Neural crest cell (in vitro differentiated cells): Measurements from ENCODE around the gene ITIH5. TPM values are rescaled to one million over a fixed set of nuclear protein-coding genes. Genes with fewer than 3 reads are reported as not detected.

Experiments
- DNase-seq: peaks from one replicate; pipeline ENCODE4 v3.0.0; 2021; ENCODE audit warnings: low read depth, mixed read lengths, low spot score
- H3K27ac Mint-ChIP-seq: one replicate; pipeline ENCODE4 v1.8.0; 2021; ENCODE audit warnings: mild to moderate bottlenecking, mixed read lengths; ENCODE audit not compliant: unreplicated experiment
- H3K27me3 Mint-ChIP-seq: 2 replicates; pipeline ENCODE4 v1.8.0; 2021; ENCODE audit warnings: low read depth, mild to moderate bottlenecking, mixed read lengths
- H3K36me3 Mint-ChIP-seq: 2 replicates; pipeline ENCODE4 v1.8.0; 2021; ENCODE audit warnings: low read depth, mild to moderate bottlenecking, mixed read lengths
- H3K4me1 Mint-ChIP-seq: 2 replicates; pipeline ENCODE4 v1.8.0; 2021; ENCODE audit warnings: mixed read lengths
- H3K4me3 Mint-ChIP-seq: one replicate; pipeline ENCODE4 v1.8.0; 2021; ENCODE audit warnings: mild to moderate bottlenecking, mixed read lengths
- H3K9me3 Mint-ChIP-seq: 2 replicates; pipeline ENCODE4 v1.8.0; 2021; ENCODE audit warnings: mixed read lengths
- CTCF ChIP-seq: fragments of 200-600 bp; sonication (generic); conservative IDR thresholded peaks from 2 replicates; pipeline ENCODE4 v1.5.0; 2021; ENCODE audit warnings: antibody characterized with exemption, mild to moderate bottlenecking
- total RNA-seq: library from RNA; stranded (reverse); gene quantifications from 2 replicates; pipeline ENCODE4 v1.2.1, GENCODE V29; 2021

Gene ITIH5
- total RNA-seq, 1 donor from 2014 or later, result not detected

- H3K9me3 Mint-ChIP-seq, result peaks cover 12% of the 10 kb centered on the region
- H3K4me1 Mint-ChIP-seq, result peaks cover 38% of the 10 kb centered on the region
- no peak for DNase-seq
- H3K36me3 Mint-ChIP-seq, result no peaks in the 10 kb centered on the region
- H3K27me3 Mint-ChIP-seq, result no peaks in the 10 kb centered on the region
- no peak for TF ChIP-seq CTCF
- H3K4me3 Mint-ChIP-seq, result no peak overlapping the region
- H3K27ac Mint-ChIP-seq, result no peak overlapping the region
Measured at GRCh38 chr10:7542189-7542914, 124.4 kb downstream of the ITIH5 start.

GRCh38 chr10:7541137-7542087, 125.4 kb downstream of the ITIH5 start:
- TF ChIP-seq CTCF, result no peak
- Mint-ChIP-seq H3K9me3 (peaks cover 12% of the 10 kb centered on the region), H3K27me3 (no peaks in the 10 kb centered on the region), H3K27ac (peak overlapping the region; percentile 8), H3K36me3 (no peaks in the 10 kb centered on the region), H3K4me3 (no peak overlapping the region), H3K4me1 (peaks cover 38% of the 10 kb centered on the region)
- DNase-seq, result no peak

GRCh38 chr10:7538970-7539654, 127.7 kb downstream of the ITIH5 start:
- no peak for TF ChIP-seq CTCF
- H3K27me3 Mint-ChIP-seq, result no peaks in the 10 kb centered on the region
- DNase-seq, result no peak
- no peak overlapping the region for H3K4me3 Mint-ChIP-seq
- H3K36me3 Mint-ChIP-seq, result no peaks in the 10 kb centered on the region
- H3K27ac Mint-ChIP-seq, result no peak overlapping the region
- peaks cover 39% of the 10 kb centered on the region for H3K4me1 Mint-ChIP-seq
- H3K9me3 Mint-ChIP-seq, result peaks cover 12% of the 10 kb centered on the region

- H3K27me3 Mint-ChIP-seq, result peaks cover 2% of the 10 kb centered on the region
- no peak for DNase-seq
- no peak overlapping the region for H3K4me3 Mint-ChIP-seq
- no peaks in the 10 kb centered on the region for H3K36me3 Mint-ChIP-seq
- H3K9me3 Mint-ChIP-seq, result peaks cover 12% of the 10 kb centered on the region
- H3K27ac Mint-ChIP-seq, result no peak overlapping the region
- peaks cover 39% of the 10 kb centered on the region for H3K4me1 Mint-ChIP-seq
- no peak for TF ChIP-seq CTCF
Measured at GRCh38 chr10:7537126-7537525, 129.6 kb downstream of the ITIH5 start.

GRCh38 chr10:7534480-7534852, 132.3 kb downstream of the ITIH5 start:
- no peak for TF ChIP-seq CTCF
- H3K36me3 Mint-ChIP-seq, result no peaks in the 10 kb centered on the region
- H3K27me3 Mint-ChIP-seq, result peaks cover 12% of the 10 kb centered on the region
- peaks cover 36% of the 10 kb centered on the region for H3K4me1 Mint-ChIP-seq
- DNase-seq, result no peak
- no peak overlapping the region for H3K27ac Mint-ChIP-seq
- H3K9me3 Mint-ChIP-seq, result peaks cover 12% of the 10 kb centered on the region
- H3K4me3 Mint-ChIP-seq, result no peak overlapping the region
